GM12878 (cell line): Measurements from ENCODE around the gene SIL1. TPM values are rescaled to one million over a fixed set of nuclear protein-coding genes. Genes with fewer than 3 reads are reported as not detected.

ENCODE experiments used
- ATAC-seq: fragments of 200-7000 bp; cut with Tn5 transposase; 3 replicates; pipeline ENCODE4 v1.9.1; 2020; ENCODE audit warnings: mild to moderate bottlenecking, moderate library complexity
- BruUV-seq: library from RNA; stranded (reverse); fragments of 400-500 nt; replicated peaks from 2 replicates; lab custom pipeline; 2021; lab: Mats Ljungman, UMichigan
- CTCF ChIA-PET: fragments of 300-600 bp; sonication (Branson Sonifier 250); formaldehyde crosslinking; extraction: SDS; loops from one replicate; lab custom pipeline; 2021; ENCODE audit warnings: inconsistent platforms; lab: Yijun Ruan, JAX
- POLR2A ChIA-PET: fragments of 350-600 bp; formaldehyde crosslinking; extraction: SDS; loops from one replicate; lab custom pipeline; 2021; ENCODE audit warnings: inconsistent platforms; lab: Charles Lee
- RAD21 ChIA-PET: fragments of 300-600 bp; sonication (Branson Sonifier 250); formaldehyde crosslinking; loops from one replicate; lab custom pipeline; 2023; ENCODE audit warnings: antibody characterized with exemption; ENCODE audit not compliant: unreplicated experiment; lab: Charles Lee
- SMC1A ChIA-PET: fragments of 300-600 bp; sonication (Branson Sonifier 250); formaldehyde crosslinking; loops from one replicate; lab custom pipeline; 2023; ENCODE audit not compliant: unreplicated experiment, uncharacterized antibody; lab: Charles Lee
- DNase-seq: peaks from one replicate; pipeline ENCODE4 v3.0.0-alpha.2; 2011; ENCODE audit warnings: low read depth, low spot score
- FAIRE-seq: peaks from 3 replicates; lab custom pipeline; 2011; peaks lifted over from hg19 to GRCh38; lab: Jason Lieb, UNC
- H2AFZ ChIP-seq: 2 replicates; pipeline ENCODE4 v1.6.0; 2011; ENCODE audit warnings: low read depth, low read length, control low read depth; ENCODE audit not compliant: control insufficient read depth
- H3K27ac ChIP-seq: 2 replicates; pipeline ENCODE4 v1.5.1; 2011; ENCODE audit warnings: control low read depth; ENCODE audit not compliant: control insufficient read depth, insufficient read depth
- H3K27me3 ChIP-seq, 2 experiments: replicated peaks in 1 of 2; 2 replicates each; pipeline versions ENCODE4 v1.6.0 to v1.6.1; 2011; ENCODE audit warnings: low read length in 1 of 2; ENCODE audit not compliant: control insufficient read depth in 2 of 2, insufficient read depth in 2 of 2
- H3K36me3 ChIP-seq, 2 experiments: 2 replicates each; pipeline ENCODE4 v1.5.1; 2011; ENCODE audit warnings: low read length in 1 of 2; ENCODE audit not compliant: control insufficient read depth in 2 of 2, insufficient read depth in 2 of 2
- H3K4me1 ChIP-seq: 2 replicates; pipeline ENCODE4 v1.6.1; 2011; ENCODE audit warnings: mild to moderate bottlenecking, low read length, moderate library complexity, mixed read lengths; ENCODE audit not compliant: control insufficient read depth, insufficient read depth
- H3K4me2 ChIP-seq: 2 replicates; pipeline ENCODE4 v1.6.0; 2011; ENCODE audit warnings: control low read depth; ENCODE audit not compliant: control insufficient read depth, insufficient read depth
- H3K4me3 ChIP-seq: fragments of 200-600 bp; sonication (generic); 2 replicates; pipeline ENCODE4 v1.5.1; 2016
- H3K79me2 ChIP-seq: 2 replicates; pipeline ENCODE4 v1.6.0; 2011; ENCODE audit warnings: low read length; ENCODE audit not compliant: control insufficient read depth, insufficient read depth
- H3K9ac ChIP-seq: 2 replicates; pipeline ENCODE4 v1.8.0; 2011; ENCODE audit warnings: low read length, control low read depth, mixed read lengths; ENCODE audit not compliant: control insufficient read depth, insufficient read depth
- H3K9me3 ChIP-seq: replicated peaks from 3 replicates; pipeline ENCODE4 v1.5.1; 2011; ENCODE audit warnings: mild to moderate bottlenecking, low read length; ENCODE audit not compliant: control insufficient read depth, insufficient read depth
- H4K20me1 ChIP-seq: 2 replicates; pipeline ENCODE4 v1.6.0; 2011; ENCODE audit not compliant: control insufficient read depth, insufficient read depth
- BHLHE40 ChIP-seq, 2 experiments: fragments of 450-650 bp in 1 of 2; IDR thresholded peaks; 2 replicates each; pipeline ENCODE4 v1.6.1; 2011 to 2017; ENCODE audit warnings: low read depth in 2 of 2, borderline replicate concordance in 1 of 2, improper control_type of control experiment in 1 of 2, low read length in 1 of 2, mild to moderate bottlenecking in 1 of 2
- MYC ChIP-seq: IDR thresholded peaks from 2 replicates; pipeline ENCODE4 v1.6.1; 2011; ENCODE audit warnings: mild to moderate bottlenecking, low read length, moderate library complexity, inconsistent platforms; ENCODE audit not compliant: insufficient read depth, insufficient replicate concordance, insufficient read length, severe bottlenecking
- RAD21 ChIP-seq: IDR thresholded peaks from 2 replicates; pipeline ENCODE4 v1.6.1; 2011; ENCODE audit warnings: mild to moderate bottlenecking, low read depth, low read length, moderate library complexity; ENCODE audit not compliant: insufficient read depth
- RAD51 ChIP-seq: fragments of 450-650 bp; IDR thresholded peaks from 2 replicates; pipeline ENCODE4 v1.6.1; 2016; ENCODE audit warnings: moderate library complexity, mild to moderate bottlenecking, inconsistent platforms
- SMARCA5 ChIP-seq: fragments of 450-650 bp; IDR thresholded peaks from 2 replicates; pipeline ENCODE4 v1.6.1; 2017; ENCODE audit warnings: mild to moderate bottlenecking
- TARDBP ChIP-seq: IDR thresholded peaks from 2 replicates; pipeline ENCODE4 v1.6.1; 2016; ENCODE audit warnings: borderline replicate concordance
- USF2 ChIP-seq: IDR thresholded peaks from 2 replicates; pipeline ENCODE4 v1.6.1; 2011; ENCODE audit warnings: low read depth, low read length, improper control_type of control experiment, borderline replicate concordance
- ZNF217 ChIP-seq: fragments of 450-650 bp; IDR thresholded peaks from 2 replicates; pipeline ENCODE4 v1.6.1; 2017; ENCODE audit warnings: antibody characterized with exemption, mild to moderate bottlenecking
- ZNF384 ChIP-seq: IDR thresholded peaks from 2 replicates; pipeline ENCODE4 v1.6.1; 2012; ENCODE audit warnings: low read depth, mild to moderate bottlenecking, low read length, improper control_type of control experiment, borderline replicate concordance
- ZNF622 ChIP-seq: fragments of 450-650 bp; IDR thresholded peaks from 2 replicates; pipeline ENCODE4 v1.6.1; 2017; ENCODE audit warnings: mild to moderate bottlenecking, inconsistent platforms
- WGBS: methylation state at CpG from one replicate; pipeline ENCODE4 v1.1.6; 2016; ENCODE audit warnings: low lambda C conversion rate; ENCODE audit not compliant: insufficient replicate concordance, insufficient coverage; ENCODE audit errors: missing lambda C conversion rate; 5-methylcytosine and 5-hydroxymethylcytosine counted together
- in situ Hi-C: fragments of 300-500 bp; cut with MboI; formaldehyde crosslinking; loops from 9 replicates; pipeline ENCODE4 v1.14.3; 2018; ENCODE audit warnings: mixed read lengths
- intact Hi-C: fragments of 100-400 bp; cut with micrococcal nuclease; formaldehyde crosslinking; loops from one replicate; pipeline ENCODE4 v1.14.2; 2022; ENCODE audit not compliant: unreplicated experiment
- polyA plus RNA-seq, 11 experiments: library from polyadenylated mRNA; depleted of rRNA in 4 of 11; unstranded in 6 of 11; stranded (reverse) in 5 of 11; fragments of >200 nt; fragmentation: Nextera tagmentation in 4 of 11; fragmentation: Illumina TruSeq in 1 of 11; extraction: Ambion mirVana in 4 of 11; extraction: Trizol in 1 of 11; gene quantifications; 1 replicate in 1 of 11; 2 replicates in 10 of 11; pipeline versions ENCODE4 v1.2.1 to v1.2.3, GENCODE V29; 2011 to 2016; ENCODE audit warnings: inconsistent platforms in 2 of 11, missing spikeins in 2 of 11, low read depth in 1 of 11
- total RNA-seq, 4 experiments: library from RNA; depleted of rRNA in 3 of 4; stranded (reverse); fragments of >200 nt in 3 of 4; fragmentation: Illumina TruSeq in 1 of 4; extraction: Trizol in 1 of 4; gene quantifications; 2 replicates each; pipeline versions ENCODE4 v1.2.1 to v1.2.3, GENCODE V29; 2013 to 2021
- TF ChIP-seq, protein P1 (sequence below): fragments of 450-650 bp; conservative IDR thresholded peaks from 2 replicates; pipeline ENCODE4 v1.6.1; 2017; ENCODE audit warnings: mild to moderate bottlenecking, moderate library complexity

The SIL1 gene
- total and polyA plus RNA-seq, 10 of the 15 experiments (the other 5 are each of a cell fraction or from before 2014, with no cell fraction given), result 4.1 to 49.8 (median 29.4) TPM

DNA sequence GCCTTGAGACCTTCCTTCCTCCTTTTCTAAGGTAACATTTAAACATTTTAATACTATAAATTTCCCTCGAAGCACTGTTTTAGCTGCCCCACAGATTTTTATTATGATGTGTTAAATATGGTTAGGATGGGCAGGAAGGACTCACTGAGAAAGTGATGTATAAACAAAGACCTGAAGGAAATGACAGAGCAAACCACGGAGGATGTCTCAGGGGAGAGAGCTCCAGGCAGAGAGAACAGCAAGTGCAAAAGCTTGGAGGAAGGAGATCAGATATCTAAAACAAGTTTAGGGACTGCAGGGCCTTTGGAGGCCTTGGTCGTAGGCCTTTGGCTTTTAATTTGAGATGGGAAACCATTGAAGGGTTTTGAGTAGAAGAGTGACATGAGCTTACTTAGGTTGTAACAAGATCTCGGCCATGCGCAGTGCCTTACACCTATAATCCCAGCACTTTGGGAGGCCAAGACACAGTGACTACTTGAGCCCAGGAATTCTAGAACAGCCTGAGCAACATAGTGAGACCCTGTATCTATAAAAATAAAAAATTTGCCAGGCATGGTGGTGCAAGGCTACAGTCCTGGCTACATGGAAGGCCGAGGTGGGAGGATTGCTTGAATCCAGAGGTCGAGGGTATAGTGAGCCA, 287.5 kb downstream of the SIL1 start:
- CTCF ChIA-PET, result interaction anchor here (1.3 kb wide), 1 partner anchor 11 kb away, joined by 4 read pairs; no protein-coding TSS in a partner anchor

DNA sequence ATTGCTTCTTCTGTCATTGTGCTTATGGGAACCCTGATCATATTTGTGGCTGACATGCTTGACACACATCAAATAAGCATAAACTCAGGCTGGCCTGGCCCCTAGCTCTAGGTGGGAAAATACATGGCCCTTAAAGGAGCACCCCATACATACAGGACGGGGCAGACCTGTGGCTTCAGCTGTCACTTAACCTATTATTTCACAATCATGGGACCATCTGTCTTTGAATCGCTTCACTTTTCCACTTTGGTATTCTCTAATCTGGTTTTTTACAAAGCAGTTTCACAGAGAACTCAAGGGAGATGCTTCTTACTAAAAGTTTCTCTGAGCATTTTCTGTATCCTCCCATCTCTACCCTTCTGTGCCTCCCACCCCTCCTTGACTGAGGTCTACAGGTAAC, 288.4 kb downstream of the SIL1 start:
- Histone ChIP-seq H2AFZ (no peak overlapping the region), H3K27ac (no peak overlapping the region), H3K4me3 (no peak overlapping the region), H3K9me3 (no peaks in the 10 kb centered on the region), H3K79me2 (no peaks in the 10 kb centered on the region), H4K20me1 (no peaks in the 10 kb centered on the region), H3K9ac (no peak overlapping the region), H3K27me3 (no peaks in the 10 kb centered on the region), H3K36me3 (no peaks in the 10 kb centered on the region; a peak in 2 of 4 replicates), H3K4me1 (no peaks in the 10 kb centered on the region), H3K4me2 (no peak overlapping the region)
- WGBS, result 96% methylated on average over 2 of the region's 2 CpGs
- SMC1A ChIA-PET, result no interaction called here
- RAD21 ChIA-PET, result no interaction called here
- DNase-seq, result no peak
- no peak for FAIRE-seq
- CTCF ChIA-PET, result interaction anchor here (1.3 kb wide), 1 partner anchor 10 kb away, joined by 4 read pairs; no protein-coding TSS in a partner anchor
- POLR2A ChIA-PET, result no interaction called here
- in situ Hi-C loops (no loop called here), intact Hi-C loops (no loop called here)
- no peak for ATAC-seq
- BruUV-seq, result no TSS peak
- TF ChIP-seq MYC, result no peak
- TF ChIP-seq ZNF384, result no peak
- TF ChIP-seq RAD21, result no peak
- TF ChIP-seq ZNF622, result no peak
- TF ChIP-seq SMARCA5, result no peak
- TF ChIP-seq RAD51, result no peak
- TF ChIP-seq TARDBP, result no peak
- no peak for TF ChIP-seq BHLHE40 (IDR thresholded peaks at IDR 0.05; ENCODE audit: borderline replicate concordance in 1 of 2, low read depth in 2 of 2, low read length in 1 of 2)
- TF ChIP-seq USF2, result no peak
- no peak for TF ChIP-seq ZNF217

More for the DNA sequence above, 287.5 kb downstream of the SIL1 start:
- Histone ChIP-seq H3K9me3 (no peaks in the 10 kb centered on the region), H2AFZ (no peak overlapping the region), H3K9ac (no peak overlapping the region), H3K4me2 (no peak overlapping the region), H3K4me3 (no peak overlapping the region), H3K36me3 (no peaks in the 10 kb centered on the region; a peak in 1 of 4 replicates), H3K27me3 (no peaks in the 10 kb centered on the region), H4K20me1 (no peaks in the 10 kb centered on the region), H3K79me2 (no peaks in the 10 kb centered on the region), H3K27ac (no peak overlapping the region), H3K4me1 (no peaks in the 10 kb centered on the region)
- ATAC-seq (no peak), DNase-seq (no peak), FAIRE-seq (no peak)
- SMC1A ChIA-PET, result interaction anchor here (0.6 kb wide), 1 partner anchor 340 kb away, joined by 3 read pairs; no protein-coding TSS in a partner anchor
- 88% methylated on average over 7 of the region's 7 CpGs for WGBS
- TF ChIP-seq, protein P1, sequence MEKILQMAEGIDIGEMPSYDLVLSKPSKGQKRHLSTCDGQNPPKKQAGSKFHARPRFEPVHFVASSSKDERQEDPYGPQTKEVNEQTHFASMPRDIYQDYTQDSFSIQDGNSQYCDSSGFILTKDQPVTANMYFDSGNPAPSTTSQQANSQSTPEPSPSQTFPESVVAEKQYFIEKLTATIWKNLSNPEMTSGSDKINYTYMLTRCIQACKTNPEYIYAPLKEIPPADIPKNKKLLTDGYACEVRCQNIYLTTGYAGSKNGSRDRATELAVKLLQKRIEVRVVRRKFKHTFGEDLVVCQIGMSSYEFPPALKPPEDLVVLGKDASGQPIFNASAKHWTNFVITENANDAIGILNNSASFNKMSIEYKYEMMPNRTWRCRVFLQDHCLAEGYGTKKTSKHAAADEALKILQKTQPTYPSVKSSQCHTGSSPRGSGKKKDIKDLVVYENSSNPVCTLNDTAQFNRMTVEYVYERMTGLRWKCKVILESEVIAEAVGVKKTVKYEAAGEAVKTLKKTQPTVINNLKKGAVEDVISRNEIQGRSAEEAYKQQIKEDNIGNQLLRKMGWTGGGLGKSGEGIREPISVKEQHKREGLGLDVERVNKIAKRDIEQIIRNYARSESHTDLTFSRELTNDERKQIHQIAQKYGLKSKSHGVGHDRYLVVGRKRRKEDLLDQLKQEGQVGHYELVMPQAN, result no peak
- POLR2A ChIA-PET, result interaction anchor here (0.6 kb wide), 1 partner anchor 144 kb away, joined by 5 read pairs; no protein-coding TSS in a partner anchor
- in situ Hi-C loops (no loop called here), intact Hi-C loops (no loop called here)
- BruUV-seq, result no TSS peak
- RAD21 ChIA-PET, result interaction anchor here (0.7 kb wide), 1 partner anchor 131 kb away, joined by 3 read pairs; no protein-coding TSS in a partner anchor
